Neural progenitor cell (in vitro differentiated cells): ENCODE data around the gene KCNJ10.

Experiments used
- EZH2 ChIP-seq: fragments of 200-600 bp; sonication (generic); IDR thresholded peaks from 2 replicates; pipeline ENCODE4 v1.6.1; 2017; ENCODE audit warnings: antibody characterized with exemption, mild to moderate bottlenecking, moderate library complexity
- TF ChIP-seq, protein P1 (sequence below): fragments of 200-600 bp; sonication (generic); IDR thresholded peaks from 2 replicates; pipeline ENCODE4 v1.5.1; 2017; ENCODE audit warnings: antibody characterized with exemption, mild to moderate bottlenecking

DNA sequence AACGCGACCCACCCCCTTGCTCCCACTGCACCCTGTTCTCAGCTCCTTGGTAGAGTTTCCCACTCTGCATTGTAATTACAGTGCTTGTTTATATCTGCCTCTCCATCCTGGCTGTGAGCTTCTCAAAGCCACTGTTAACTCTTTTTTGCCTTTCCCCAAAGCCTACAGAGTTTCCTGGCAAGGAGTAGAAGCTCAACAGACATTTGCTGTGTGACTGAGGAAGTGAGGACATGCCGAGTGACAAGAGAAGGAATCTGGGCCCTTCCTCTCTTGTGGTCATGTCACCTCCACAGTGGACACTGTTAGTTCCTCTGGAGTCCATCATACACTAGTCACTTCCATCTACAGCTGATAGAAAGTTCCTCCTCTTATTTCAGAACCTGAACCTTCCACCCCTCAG lies 34.5 kb upstream of the KCNJ10 start:
- TF ChIP-seq EZH2 = no peak
- TF ChIP-seq, protein P1, sequence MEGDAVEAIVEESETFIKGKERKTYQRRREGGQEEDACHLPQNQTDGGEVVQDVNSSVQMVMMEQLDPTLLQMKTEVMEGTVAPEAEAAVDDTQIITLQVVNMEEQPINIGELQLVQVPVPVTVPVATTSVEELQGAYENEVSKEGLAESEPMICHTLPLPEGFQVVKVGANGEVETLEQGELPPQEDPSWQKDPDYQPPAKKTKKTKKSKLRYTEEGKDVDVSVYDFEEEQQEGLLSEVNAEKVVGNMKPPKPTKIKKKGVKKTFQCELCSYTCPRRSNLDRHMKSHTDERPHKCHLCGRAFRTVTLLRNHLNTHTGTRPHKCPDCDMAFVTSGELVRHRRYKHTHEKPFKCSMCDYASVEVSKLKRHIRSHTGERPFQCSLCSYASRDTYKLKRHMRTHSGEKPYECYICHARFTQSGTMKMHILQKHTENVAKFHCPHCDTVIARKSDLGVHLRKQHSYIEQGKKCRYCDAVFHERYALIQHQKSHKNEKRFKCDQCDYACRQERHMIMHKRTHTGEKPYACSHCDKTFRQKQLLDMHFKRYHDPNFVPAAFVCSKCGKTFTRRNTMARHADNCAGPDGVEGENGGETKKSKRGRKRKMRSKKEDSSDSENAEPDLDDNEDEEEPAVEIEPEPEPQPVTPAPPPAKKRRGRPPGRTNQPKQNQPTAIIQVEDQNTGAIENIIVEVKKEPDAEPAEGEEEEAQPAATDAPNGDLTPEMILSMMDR = no peak
